Stimulated activated memory B cell treated with anti-CD40 and anti-IgM and Interleukin-4, amounts not matched to agents 10 μg/mL and 1 μg/mL and 100 μg/mL, for 72 hours (primary cell): Measurements from ENCODE around the gene SMYD2.

ENCODE experiments used
- ATAC-seq: fragments of 150-1000 bp; cut with Tn5 transposase; 2 replicates; pipeline ENCODE4 v1.10.0; 2021
- H3K27ac Mint-ChIP-seq: one replicate; pipeline ENCODE4 v1.8.0; 2022; ENCODE audit warnings: mild to moderate bottlenecking, mixed read lengths
- H3K27me3 Mint-ChIP-seq: one replicate; pipeline ENCODE4 v1.8.0; 2022; ENCODE audit warnings: mixed read lengths
- H3K36me3 Mint-ChIP-seq: one replicate; pipeline ENCODE4 v1.8.0; 2022; ENCODE audit warnings: mixed read lengths
- H3K4me1 Mint-ChIP-seq: one replicate; pipeline ENCODE4 v1.8.0; 2022; ENCODE audit warnings: mixed read lengths
- H3K4me3 Mint-ChIP-seq: one replicate; pipeline ENCODE4 v1.8.0; 2022; ENCODE audit warnings: mild to moderate bottlenecking, moderate library complexity, mixed read lengths
- H3K9me3 Mint-ChIP-seq: one replicate; pipeline ENCODE4 v1.8.0; 2022; ENCODE audit warnings: mixed read lengths

The SMYD2 gene

DNA sequence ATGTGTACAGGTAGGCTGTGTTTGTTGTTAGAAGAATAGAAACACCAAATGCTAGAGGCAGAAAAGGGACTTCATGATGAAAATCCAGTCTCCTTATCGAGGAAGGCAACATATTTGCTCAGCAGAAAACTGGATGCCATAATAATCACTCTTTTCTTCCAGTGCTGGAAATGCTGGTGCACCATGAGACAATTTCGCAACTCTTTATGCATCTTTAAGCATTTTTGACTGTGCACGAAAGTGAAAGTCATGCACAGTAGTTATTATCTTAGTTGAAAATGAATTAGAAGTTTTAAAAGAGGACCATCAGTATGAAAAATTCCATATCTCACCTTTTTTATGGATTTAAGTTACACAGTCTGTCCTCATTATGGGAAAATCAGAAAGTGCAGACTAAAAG lies 29.1 kb downstream of the SMYD2 start:
- Mint-ChIP-seq H3K9me3 (no peaks in the 10 kb centered on the region), H3K36me3 (peaks cover 2% of the 10 kb centered on the region), H3K27ac (no peak overlapping the region), H3K4me3 (no peak overlapping the region), H3K4me1 (peaks cover 6% of the 10 kb centered on the region), H3K27me3 (no peaks in the 10 kb centered on the region)
- no peak for ATAC-seq

DNA sequence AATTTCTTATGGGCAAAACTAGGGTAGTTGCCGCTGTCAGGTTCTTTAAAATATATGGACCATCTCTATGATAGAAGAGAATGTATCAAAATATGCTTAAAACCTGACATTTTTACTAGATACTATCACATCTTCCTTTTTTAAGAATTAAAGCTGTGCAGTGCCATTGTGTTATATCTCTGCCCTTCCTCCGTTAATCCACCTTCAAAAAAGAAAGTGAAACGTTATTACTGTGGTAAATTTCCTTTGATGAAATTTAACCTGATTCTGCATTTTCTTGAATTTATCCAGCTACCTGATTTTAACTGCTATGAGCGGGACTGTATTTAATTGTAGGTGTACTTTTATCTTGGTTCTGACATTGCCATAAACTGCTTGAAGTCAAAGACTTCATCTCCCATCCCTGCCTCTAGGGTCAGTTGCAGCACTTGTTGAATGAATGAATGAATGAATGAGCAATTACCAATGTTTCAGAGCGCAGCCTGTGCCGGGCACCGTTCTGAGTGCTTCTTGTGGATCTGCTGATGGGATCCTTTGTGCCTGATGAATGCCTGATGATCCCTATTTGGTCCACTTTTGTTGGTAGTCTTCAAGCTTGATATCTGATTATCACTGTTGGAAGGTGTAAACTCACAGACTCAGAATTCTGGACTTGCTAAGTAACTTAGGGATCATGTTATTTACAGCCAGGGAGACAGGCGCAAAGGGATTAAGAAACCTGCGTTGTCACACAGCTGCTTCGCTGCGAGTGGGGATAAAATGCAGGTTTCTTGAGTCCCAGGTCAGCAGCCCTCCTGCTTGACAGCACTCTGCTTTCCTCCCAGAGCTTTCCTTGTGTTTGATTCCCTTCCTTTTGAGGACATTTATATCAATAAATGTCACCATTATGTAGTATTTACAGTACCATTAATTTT lies 30.1 kb downstream of the SMYD2 start:
- H3K36me3 Mint-ChIP-seq = peaks cover 12% of the 10 kb centered on the region
- ATAC-seq = no peak
- no peak overlapping the region for H3K27ac Mint-ChIP-seq
- peaks cover 6% of the 10 kb centered on the region for H3K4me1 Mint-ChIP-seq
- no peaks in the 10 kb centered on the region for H3K27me3 Mint-ChIP-seq
- no peaks in the 10 kb centered on the region for H3K9me3 Mint-ChIP-seq
- peak overlapping the region; percentile 24 for H3K4me3 Mint-ChIP-seq

DNA sequence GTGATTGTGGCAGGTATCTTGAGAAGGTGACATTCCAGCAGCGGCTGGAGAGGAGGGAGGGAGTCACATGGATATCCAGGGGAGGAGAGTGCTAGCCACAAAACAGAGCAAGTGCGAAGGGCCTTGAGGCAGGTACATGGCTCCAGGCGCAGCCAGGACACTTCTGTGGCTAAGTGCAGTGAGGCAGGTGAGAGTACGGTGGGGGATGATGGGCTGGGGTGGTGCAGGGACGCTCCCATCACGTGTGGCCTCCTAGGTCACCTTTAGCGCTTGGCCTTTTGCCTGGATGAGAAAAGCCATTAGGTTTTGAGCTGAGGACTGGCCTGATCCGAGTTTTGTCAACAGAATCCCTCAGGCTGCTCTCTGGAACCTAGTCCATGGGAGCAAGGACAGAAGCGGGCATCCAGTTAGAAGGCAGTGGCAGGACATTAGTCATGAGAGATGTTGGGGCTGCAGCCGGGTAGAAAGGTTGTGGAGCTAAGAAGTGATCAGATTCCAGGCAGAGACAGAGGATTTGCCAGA lies 31.6 kb downstream of the SMYD2 start:
- Mint-ChIP-seq H3K4me3 (no peak overlapping the region), H3K27ac (no peak overlapping the region), H3K36me3 (peaks cover 12% of the 10 kb centered on the region), H3K9me3 (no peaks in the 10 kb centered on the region), H3K27me3 (no peaks in the 10 kb centered on the region), H3K4me1 (peaks cover 6% of the 10 kb centered on the region)
- ATAC-seq = no peak

DNA sequence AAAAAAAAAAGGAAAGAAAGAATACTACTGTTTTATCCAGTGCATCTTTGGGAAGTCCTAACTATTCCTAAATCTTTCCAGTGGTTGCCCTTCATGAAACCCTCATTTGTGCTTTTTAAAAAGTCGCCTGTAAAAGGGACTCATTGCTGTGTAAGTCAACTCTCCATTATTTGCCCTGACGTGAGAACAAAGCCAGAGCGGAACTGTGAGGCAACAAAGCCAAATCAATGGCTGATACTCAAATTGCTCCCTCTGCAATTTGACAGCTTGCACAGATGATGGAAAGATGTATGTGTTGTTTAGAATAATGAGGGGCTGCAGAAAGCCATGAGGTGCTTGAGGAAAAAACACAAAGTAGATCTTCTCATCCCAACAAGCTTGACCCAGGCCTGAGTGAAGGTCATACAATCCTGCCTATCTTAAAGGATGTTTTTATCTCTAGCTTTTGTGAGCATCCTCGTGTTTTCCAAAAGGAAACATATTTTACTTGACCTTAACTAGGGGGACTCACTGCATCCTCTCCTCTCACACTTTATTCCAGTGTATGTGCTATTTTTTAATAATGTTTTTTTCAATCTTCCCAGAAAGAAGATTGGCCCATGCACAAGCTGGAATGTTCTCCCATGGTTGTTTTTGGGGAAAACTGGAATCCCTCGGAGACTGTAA lies 33.4 kb downstream of the SMYD2 start:
- Mint-ChIP-seq H3K9me3 (no peaks in the 10 kb centered on the region), H3K27ac (no peak overlapping the region), H3K27me3 (no peaks in the 10 kb centered on the region), H3K4me1 (no peaks in the 10 kb centered on the region), H3K4me3 (no peak overlapping the region), H3K36me3 (peaks cover 22% of the 10 kb centered on the region)
- ATAC-seq = no peak

DNA sequence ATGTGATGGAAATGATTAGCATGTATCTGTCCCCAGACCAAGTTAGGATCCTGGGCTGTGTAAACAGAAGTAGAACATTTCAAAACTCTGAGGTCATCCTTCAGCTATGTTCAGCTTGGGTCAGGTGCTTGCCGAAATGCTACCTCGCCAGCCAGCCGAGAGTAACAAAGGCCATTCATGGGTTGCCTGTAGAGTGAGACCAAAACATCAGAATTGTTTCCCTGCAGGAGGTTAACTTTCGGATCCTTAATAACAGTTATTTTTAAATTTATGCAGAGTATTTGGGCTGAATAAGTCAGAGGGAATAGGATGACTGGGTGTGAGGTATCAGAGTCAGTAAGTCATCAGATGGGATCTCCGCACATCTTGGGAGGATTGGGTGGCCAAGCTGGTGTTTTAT lies 35.6 kb downstream of the SMYD2 start:
- H3K27me3 Mint-ChIP-seq = no peaks in the 10 kb centered on the region
- H3K36me3 Mint-ChIP-seq = peaks cover 32% of the 10 kb centered on the region
- no peak overlapping the region for H3K4me3 Mint-ChIP-seq
- H3K27ac Mint-ChIP-seq = no peak overlapping the region
- peak; percentile 27 for ATAC-seq
- H3K4me1 Mint-ChIP-seq = peaks cover 4% of the 10 kb centered on the region
- H3K9me3 Mint-ChIP-seq = no peaks in the 10 kb centered on the region

DNA sequence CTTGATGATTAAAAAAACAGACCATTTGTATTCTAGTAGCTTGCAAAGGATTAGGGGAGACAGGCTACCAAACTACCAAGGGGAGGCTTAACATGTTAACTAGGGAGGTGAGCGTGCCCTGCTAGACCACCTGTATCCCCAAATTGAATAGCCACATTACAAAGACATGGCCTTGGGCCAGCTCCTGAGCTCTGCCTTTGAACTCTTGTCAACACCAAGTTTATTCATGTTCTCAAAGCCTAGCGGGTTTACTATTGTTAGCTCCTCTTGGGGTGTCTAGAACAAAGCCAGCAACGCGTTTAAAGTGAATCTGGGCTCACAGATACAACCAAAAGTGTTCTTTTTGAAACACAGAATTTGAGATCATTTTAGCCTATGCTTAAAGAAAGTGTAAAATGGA lies 36.3 kb downstream of the SMYD2 start:
- Mint-ChIP-seq H3K27me3 (no peaks in the 10 kb centered on the region), H3K36me3 (peaks cover 32% of the 10 kb centered on the region), H3K9me3 (no peaks in the 10 kb centered on the region), H3K27ac (no peak overlapping the region), H3K4me1 (peaks cover 9% of the 10 kb centered on the region), H3K4me3 (no peak overlapping the region)
- ATAC-seq = no peak

DNA sequence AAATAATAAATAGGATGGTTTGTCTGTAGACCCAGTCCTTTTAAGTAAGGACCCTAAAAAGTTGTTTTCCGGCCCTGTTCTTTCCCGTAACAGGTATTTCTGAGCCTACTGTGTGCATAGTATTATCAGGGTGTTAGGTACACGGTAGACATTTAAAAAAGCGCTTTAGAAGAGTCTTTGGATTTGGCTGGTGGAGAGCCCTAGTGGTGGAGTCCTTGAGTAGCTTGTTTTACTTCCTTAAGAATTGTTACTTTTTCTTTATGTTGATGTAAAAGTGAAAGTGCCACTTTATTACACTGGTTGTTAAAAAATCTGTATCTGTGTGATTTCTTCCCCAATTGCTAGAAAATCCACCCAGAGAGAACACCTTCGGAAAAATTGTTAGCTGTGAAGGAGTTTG lies 36.8 kb downstream of the SMYD2 start:
- no peak overlapping the region for H3K27ac Mint-ChIP-seq
- H3K4me3 Mint-ChIP-seq = peak overlapping the region; percentile 10
- no peak for ATAC-seq
- no peaks in the 10 kb centered on the region for H3K27me3 Mint-ChIP-seq
- no peaks in the 10 kb centered on the region for H3K9me3 Mint-ChIP-seq
- peaks cover 9% of the 10 kb centered on the region for H3K4me1 Mint-ChIP-seq
- peaks cover 32% of the 10 kb centered on the region for H3K36me3 Mint-ChIP-seq

DNA sequence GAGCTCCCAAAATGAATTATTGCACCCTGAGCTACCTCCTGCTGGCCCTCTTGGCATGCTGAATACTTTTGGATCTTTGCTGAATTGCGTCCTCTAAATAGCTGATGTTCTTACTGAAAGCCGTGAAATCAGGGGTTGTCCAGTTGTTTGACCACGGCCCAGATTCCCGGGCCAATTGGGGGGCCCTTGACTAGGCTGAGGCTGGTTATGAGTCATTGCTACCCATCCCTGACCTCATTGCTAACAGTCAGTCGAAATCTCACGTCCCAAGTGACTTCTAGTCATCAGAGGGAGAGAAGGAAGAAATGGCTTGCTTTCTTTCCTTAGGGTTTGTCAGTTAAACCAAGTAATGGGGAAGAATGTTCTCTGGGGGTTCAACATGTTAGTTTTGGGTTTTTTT lies 37.4 kb downstream of the SMYD2 start:
- ATAC-seq = no peak
- peaks cover 9% of the 10 kb centered on the region for H3K4me1 Mint-ChIP-seq
- H3K27ac Mint-ChIP-seq = no peak overlapping the region
- H3K36me3 Mint-ChIP-seq = peaks cover 32% of the 10 kb centered on the region
- no peaks in the 10 kb centered on the region for H3K27me3 Mint-ChIP-seq
- H3K9me3 Mint-ChIP-seq = no peaks in the 10 kb centered on the region
- no peak overlapping the region for H3K4me3 Mint-ChIP-seq

DNA sequence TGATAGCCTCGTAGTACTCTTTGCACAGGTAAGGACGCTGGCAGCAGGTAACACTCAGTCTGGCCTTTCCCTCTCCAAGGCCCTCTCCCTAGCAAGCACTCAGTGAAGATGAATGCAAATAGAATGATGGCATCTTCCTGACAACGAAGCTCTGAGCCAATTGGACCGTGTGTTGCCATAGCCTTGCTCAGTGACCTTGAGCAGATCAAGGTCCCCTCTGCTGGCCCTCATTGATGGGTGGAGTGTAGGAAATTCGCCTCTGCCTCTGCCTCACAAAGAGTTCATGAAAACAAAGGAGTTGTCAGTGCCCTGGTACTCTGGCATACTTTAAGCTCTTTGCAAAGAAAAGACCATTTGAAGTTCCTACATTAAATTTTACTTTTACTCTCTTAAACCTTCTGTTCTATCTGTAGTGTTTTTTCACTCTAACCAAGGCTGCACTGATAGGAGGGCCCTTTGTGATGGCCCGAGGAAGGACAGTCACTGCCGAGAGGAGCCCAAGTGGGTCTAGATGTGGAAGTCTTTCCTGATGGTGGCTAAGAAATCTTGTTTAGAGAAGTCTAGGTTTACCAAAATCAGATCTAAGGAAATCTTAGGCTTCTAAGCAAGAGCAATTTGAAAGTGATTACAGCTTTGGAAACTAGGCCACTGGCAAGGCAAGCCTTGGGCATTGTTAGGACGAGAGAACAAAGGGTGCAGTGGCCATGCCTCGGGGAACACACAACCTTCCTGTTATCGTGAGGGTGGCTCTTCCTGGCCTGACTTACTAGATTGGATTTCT lies 38.2 kb downstream of the SMYD2 start:
- Mint-ChIP-seq H3K4me3 (no peak overlapping the region), H3K36me3 (peaks cover 32% of the 10 kb centered on the region), H3K27me3 (no peaks in the 10 kb centered on the region), H3K27ac (no peak overlapping the region), H3K4me1 (peaks cover 9% of the 10 kb centered on the region), H3K9me3 (no peaks in the 10 kb centered on the region)
- ATAC-seq = no peak

DNA sequence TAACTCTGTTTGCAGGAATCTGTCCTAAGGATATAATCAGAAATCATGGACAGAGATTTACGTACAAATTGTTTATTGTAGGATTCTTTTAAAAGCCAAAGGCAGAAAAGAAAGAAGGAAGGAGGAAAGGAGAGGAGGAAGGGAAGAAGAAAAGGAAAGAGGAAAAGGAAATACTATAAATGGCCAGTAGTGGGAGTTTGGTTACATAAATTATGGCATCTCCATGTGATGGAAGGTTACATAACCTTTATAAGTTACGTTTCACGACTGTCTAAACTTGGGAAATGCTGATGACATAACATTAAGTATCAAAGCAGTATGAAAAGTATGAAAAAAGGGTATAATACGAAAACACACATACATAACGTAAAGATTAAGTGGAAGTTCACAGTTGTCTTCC lies 39.0 kb downstream of the SMYD2 start:
- no peak overlapping the region for H3K27ac Mint-ChIP-seq
- peaks cover 9% of the 10 kb centered on the region for H3K4me1 Mint-ChIP-seq
- H3K36me3 Mint-ChIP-seq = peaks cover 30% of the 10 kb centered on the region
- no peaks in the 10 kb centered on the region for H3K9me3 Mint-ChIP-seq
- ATAC-seq = no peak
- no peaks in the 10 kb centered on the region for H3K27me3 Mint-ChIP-seq
- H3K4me3 Mint-ChIP-seq = no peak overlapping the region

DNA sequence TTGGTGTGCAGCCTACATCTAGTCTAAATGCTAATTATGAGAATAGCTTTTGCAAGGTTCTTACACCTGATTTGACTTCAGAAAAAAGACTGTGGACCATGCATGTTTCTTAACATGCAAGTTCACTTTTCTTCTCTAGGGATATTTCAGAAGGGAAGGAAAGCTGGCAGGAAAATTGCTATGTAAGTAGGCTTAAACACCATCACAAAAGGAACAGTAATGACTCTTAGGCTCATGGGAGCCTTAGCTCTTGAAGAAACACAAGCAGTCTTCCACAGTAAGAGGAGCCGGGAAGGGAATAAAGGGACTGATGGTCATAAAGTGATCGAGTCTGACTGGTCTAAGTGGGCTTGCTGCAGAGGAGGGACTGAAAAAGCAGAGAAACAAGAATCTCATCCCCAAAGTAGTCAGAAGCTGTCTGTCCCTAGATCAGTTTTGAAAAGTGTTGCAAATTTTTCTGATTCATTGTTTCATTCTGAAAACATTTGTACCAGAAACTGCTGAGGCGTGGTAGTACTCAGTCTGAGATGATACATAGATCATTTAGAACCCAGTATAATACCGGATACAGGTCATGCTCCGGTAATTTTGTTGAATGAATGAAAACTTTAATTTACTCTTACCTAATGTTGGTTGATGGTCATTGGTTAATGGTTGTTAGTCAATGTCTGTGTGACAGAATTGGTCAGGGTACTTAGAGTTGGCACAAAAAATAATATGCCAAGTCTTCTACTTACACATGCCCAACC lies 40.9 kb downstream of the SMYD2 start:
- ATAC-seq = peak; percentile 39
- no peaks in the 10 kb centered on the region for H3K9me3 Mint-ChIP-seq
- no peak overlapping the region for H3K27ac Mint-ChIP-seq
- H3K36me3 Mint-ChIP-seq = peaks cover 20% of the 10 kb centered on the region
- H3K4me1 Mint-ChIP-seq = peaks cover 16% of the 10 kb centered on the region
- H3K27me3 Mint-ChIP-seq = no peaks in the 10 kb centered on the region
- no peak overlapping the region for H3K4me3 Mint-ChIP-seq

DNA sequence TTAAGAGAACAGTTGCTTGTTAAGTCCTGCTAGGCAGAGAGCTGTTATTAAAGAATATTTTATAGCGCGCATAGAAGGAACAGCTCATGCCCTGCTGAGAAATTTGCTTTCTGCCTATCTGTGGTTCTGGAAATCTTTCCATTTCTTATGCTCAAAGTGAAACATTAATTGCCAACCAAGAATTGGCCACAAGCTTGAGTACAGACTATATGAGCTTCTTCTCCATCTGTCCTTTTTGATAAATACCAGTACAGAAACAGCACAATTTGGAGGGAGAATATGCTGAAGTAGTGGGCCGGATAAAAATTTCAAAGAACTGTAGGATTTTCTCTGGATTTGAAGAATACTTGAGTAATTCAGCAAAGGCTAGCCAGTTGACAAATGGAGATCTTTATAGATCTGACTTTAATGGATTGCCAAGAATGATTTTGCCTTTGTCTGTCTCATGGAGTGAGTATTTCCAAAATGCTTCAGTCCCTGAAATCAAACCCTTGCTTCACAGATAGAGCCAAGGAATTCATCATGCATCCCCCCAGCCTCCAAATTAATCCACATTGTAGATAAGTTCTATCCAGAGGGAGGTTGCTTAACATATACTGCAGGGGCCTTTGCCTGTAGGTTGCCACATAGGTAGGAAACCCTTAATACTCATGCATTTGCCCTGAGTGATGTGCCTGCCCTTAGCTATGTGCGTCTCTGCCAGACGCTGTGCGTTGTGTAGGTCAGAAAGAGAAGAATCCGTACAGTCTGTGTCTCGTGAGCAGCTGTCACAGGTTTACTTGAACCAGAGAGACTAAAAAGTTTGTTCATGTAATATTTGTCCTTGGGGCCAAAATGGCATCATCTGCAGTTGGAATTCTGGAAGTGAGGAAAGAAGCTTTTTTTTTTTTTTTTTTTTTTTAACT lies 44.2 kb downstream of the SMYD2 start:
- peaks cover 22% of the 10 kb centered on the region for H3K4me1 Mint-ChIP-seq
- H3K27me3 Mint-ChIP-seq = no peaks in the 10 kb centered on the region
- no peak overlapping the region for H3K27ac Mint-ChIP-seq
- H3K36me3 Mint-ChIP-seq = peaks cover 1% of the 10 kb centered on the region
- no peak for ATAC-seq
- H3K4me3 Mint-ChIP-seq = no peak overlapping the region
- H3K9me3 Mint-ChIP-seq = no peaks in the 10 kb centered on the region

DNA sequence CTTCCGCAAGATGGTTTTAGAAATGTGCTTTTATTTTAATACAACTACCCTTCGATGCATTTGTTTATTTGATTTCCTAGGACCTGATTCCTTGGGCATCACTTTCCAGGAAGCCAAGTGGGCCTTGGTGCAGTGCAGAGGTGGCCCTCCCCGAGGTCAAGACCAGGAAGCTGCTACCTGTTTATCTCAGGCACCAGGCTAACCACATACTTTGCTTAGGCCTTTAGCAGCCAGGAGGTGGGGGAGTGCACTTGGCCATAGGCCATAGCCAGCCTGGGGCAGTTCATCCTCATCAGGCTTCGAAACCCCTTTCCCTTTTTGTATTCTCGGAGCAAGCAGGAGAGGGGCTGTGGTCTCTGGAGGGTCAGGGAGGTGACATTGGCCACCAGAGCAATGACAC lies 45.4 kb downstream of the SMYD2 start:
- H3K4me3 Mint-ChIP-seq = no peak overlapping the region
- H3K4me1 Mint-ChIP-seq = peaks cover 20% of the 10 kb centered on the region
- H3K9me3 Mint-ChIP-seq = no peaks in the 10 kb centered on the region
- H3K27me3 Mint-ChIP-seq = no peaks in the 10 kb centered on the region
- peaks cover 9% of the 10 kb centered on the region for H3K36me3 Mint-ChIP-seq
- H3K27ac Mint-ChIP-seq = no peak overlapping the region
- ATAC-seq = peak; percentile 54

DNA sequence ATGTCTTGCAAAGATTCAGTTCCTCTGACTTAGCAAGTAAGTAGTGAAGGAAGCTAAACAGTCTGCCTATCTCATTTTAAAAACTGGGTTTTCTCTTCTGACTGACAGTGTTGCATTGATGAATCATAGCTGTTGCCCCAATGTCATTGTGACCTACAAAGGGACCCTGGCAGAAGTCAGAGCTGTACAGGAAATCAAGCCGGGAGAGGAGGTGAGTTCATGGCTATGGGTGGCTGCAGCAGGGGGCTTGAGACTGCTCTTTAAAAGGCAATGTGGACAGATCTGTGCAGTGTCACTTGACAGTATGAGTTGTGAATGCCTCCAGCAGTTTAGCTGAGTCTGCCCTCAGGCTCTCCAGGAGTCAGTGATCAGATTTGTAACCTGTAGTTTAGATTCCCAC lies 46.6 kb downstream of the SMYD2 start:
- ATAC-seq = no peak
- no peaks in the 10 kb centered on the region for H3K9me3 Mint-ChIP-seq
- H3K27me3 Mint-ChIP-seq = no peaks in the 10 kb centered on the region
- peaks cover 9% of the 10 kb centered on the region for H3K36me3 Mint-ChIP-seq
- H3K4me3 Mint-ChIP-seq = no peak overlapping the region
- peaks cover 13% of the 10 kb centered on the region for H3K4me1 Mint-ChIP-seq
- no peak overlapping the region for H3K27ac Mint-ChIP-seq
